HEK293 (cell line): Measurements from ENCODE around the gene CA10.

Source experiments
- CTCF ChIA-PET: fragments of 350-600 bp; formaldehyde crosslinking; extraction: SDS; loops from one replicate; lab custom pipeline; 2021; ENCODE audit warnings: antibody characterized with exemption; lab: Yijun Ruan, JAX
- POLR2A ChIA-PET: fragments of 300-600 bp; formaldehyde crosslinking; extraction: SDS; loops from one replicate; lab custom pipeline; 2020; ENCODE audit warnings: antibody characterized with exemption, inconsistent platforms; lab: Yijun Ruan, JAX
- H3K27ac ChIP-seq: fragments of 200-500 bp; sonication (Bioruptor generic); 2 replicates; pipeline ENCODE4 v1.5.1; 2014; ENCODE audit warnings: low read depth, low read length, control low read depth, inconsistent platforms; ENCODE audit errors: extremely low read depth
- H3K36me3 ChIP-seq, 2 experiments: fragments of 200-500 bp in 1 of 2; sonication (Bioruptor generic) in 1 of 2; 1 replicate in 1 of 2; 2 replicates in 1 of 2; pipeline ENCODE4 v1.5.1; 2014 to 2017; ENCODE audit warnings: inconsistent platforms in 2 of 2, low read length in 2 of 2; ENCODE audit not compliant: control insufficient read depth in 2 of 2, insufficient read depth in 1 of 2
- H3K4me1 ChIP-seq: fragments of 200-500 bp; sonication (Bioruptor generic); 2 replicates; pipeline ENCODE4 v1.5.1; 2014; ENCODE audit warnings: mild to moderate bottlenecking, low read length, inconsistent platforms; ENCODE audit not compliant: control insufficient read depth, insufficient read depth
- H3K4me3 ChIP-seq: 2 replicates; pipeline ENCODE4 v1.5.1; 2011; ENCODE audit warnings: low read depth, mild to moderate bottlenecking, control low read depth, low read length, moderate library complexity
- H3K9me3 ChIP-seq: fragments of 200-500 bp; sonication (Bioruptor generic); 2 replicates; pipeline ENCODE4 v1.5.1; 2014; ENCODE audit warnings: low read depth, low read length, inconsistent platforms; ENCODE audit not compliant: control insufficient read depth, insufficient read depth
- BCL11A ChIP-seq: fragments of 450-650 bp; formaldehyde crosslinking; IDR thresholded peaks from 2 replicates; pipeline ENCODE4 v1.5.1; 2016; ENCODE audit warnings: low read depth, missing biosample characterization, missing genetic modification characterization
- HOXA7 ChIP-seq: sonication (generic); formaldehyde crosslinking; IDR thresholded peaks from 2 replicates; pipeline ENCODE4 v1.8.1; 2022; ENCODE audit warnings: missing genetic modification reagents, borderline replicate concordance
- KLF7 ChIP-seq: fragments of 450-650 bp; formaldehyde crosslinking; IDR thresholded peaks from 2 replicates; pipeline ENCODE4 v1.5.1; 2016; ENCODE audit warnings: missing biosample characterization, missing genetic modification characterization, borderline replicate concordance
- MZF1 ChIP-seq: fragments of 450-650 bp; formaldehyde crosslinking; IDR thresholded peaks from 2 replicates; pipeline ENCODE4 v1.5.1; 2017; ENCODE audit warnings: missing biosample characterization, missing genetic modification characterization, borderline replicate concordance
- SALL2 ChIP-seq: fragments of 450-650 bp; formaldehyde crosslinking; IDR thresholded peaks from 2 replicates; pipeline ENCODE4 v1.5.0; 2017; ENCODE audit warnings: missing biosample characterization, mild to moderate bottlenecking, missing genetic modification characterization, borderline replicate concordance
- ZBTB20 ChIP-seq: fragments of 450-650 bp; formaldehyde crosslinking; IDR thresholded peaks from 2 replicates; pipeline ENCODE4 v1.5.1; 2016; ENCODE audit warnings: missing biosample characterization, missing genetic modification characterization
- ZBTB7A ChIP-seq: fragments of 450-650 bp; formaldehyde crosslinking; IDR thresholded peaks from 2 replicates; pipeline ENCODE4 v1.5.1; 2016; ENCODE audit warnings: low read depth, missing biosample characterization, missing genetic modification characterization
- ZFP3 ChIP-seq: fragments of 450-650 bp; formaldehyde crosslinking; IDR thresholded peaks from 2 replicates; pipeline ENCODE4 v1.5.1; 2016; ENCODE audit warnings: low read depth, missing biosample characterization, missing genetic modification characterization
- ZNF175 ChIP-seq: fragments of 450-650 bp; formaldehyde crosslinking; IDR thresholded peaks from 2 replicates; pipeline ENCODE4 v1.5.1; 2016; ENCODE audit warnings: missing biosample characterization, missing genetic modification characterization
- ZNF274 ChIP-seq, 2 experiments: fragments of 200-500 bp in 1 of 2; fragments of 450-650 bp in 1 of 2; sonication (Bioruptor generic) in 1 of 2; formaldehyde crosslinking in 1 of 2; IDR thresholded peaks; 2 replicates each; pipeline versions ENCODE4 v1.5.1 to v1.6.1; 2014 to 2016; ENCODE audit warnings: borderline replicate concordance in 1 of 2, inconsistent platforms in 1 of 2, low read length in 1 of 2, missing biosample characterization in 1 of 2, missing genetic modification characterization in 1 of 2
- ZNF324 ChIP-seq: fragments of 450-650 bp; formaldehyde crosslinking; IDR thresholded peaks from 2 replicates; pipeline ENCODE4 v1.5.1; 2016; ENCODE audit warnings: missing biosample characterization, missing genetic modification characterization
- ZNF341 ChIP-seq: fragments of 450-650 bp; formaldehyde crosslinking; IDR thresholded peaks from 2 replicates; pipeline ENCODE4; 2016; ENCODE audit warnings: low read depth, missing biosample characterization, missing genetic modification characterization
- ZNF404 ChIP-seq: fragments of 450-650 bp; formaldehyde crosslinking; IDR thresholded peaks from 2 replicates; pipeline ENCODE4 v1.5.1; 2017; ENCODE audit warnings: missing biosample characterization, missing genetic modification characterization
- ZNF433 ChIP-seq: fragments of 450-650 bp; formaldehyde crosslinking; IDR thresholded peaks from 2 replicates; pipeline ENCODE4 v1.5.1; 2016; ENCODE audit warnings: missing biosample characterization, missing genetic modification characterization, low read depth
- ZSCAN23 ChIP-seq: fragments of 450-650 bp; formaldehyde crosslinking; IDR thresholded peaks from 2 replicates; pipeline ENCODE4 v1.5.1; 2016; ENCODE audit warnings: missing biosample characterization, missing genetic modification characterization
- TF ChIP-seq, protein P1 (sequence below): fragments of 450-650 bp; formaldehyde crosslinking; IDR thresholded peaks from 2 replicates; pipeline ENCODE4 v1.5.1; 2016; ENCODE audit warnings: missing biosample characterization, missing genetic modification characterization
- TF ChIP-seq, protein P2 (sequence below): fragments of 450-650 bp; formaldehyde crosslinking; IDR thresholded peaks from 2 replicates; pipeline ENCODE4 v1.5.1; 2017; ENCODE audit warnings: missing biosample characterization, missing genetic modification characterization
- TF ChIP-seq, protein P3 (sequence below): fragments of 450-650 bp; formaldehyde crosslinking; IDR thresholded peaks from 2 replicates; pipeline ENCODE4 v1.5.1; 2017; ENCODE audit warnings: missing biosample characterization, missing genetic modification characterization
- TF ChIP-seq, protein P4 (sequence below): fragments of 450-650 bp; formaldehyde crosslinking; IDR thresholded peaks from 2 replicates; pipeline ENCODE4 v1.5.1; 2016; ENCODE audit warnings: missing biosample characterization, missing genetic modification characterization
- TF ChIP-seq, protein P5 (sequence below): fragments of 450-650 bp; formaldehyde crosslinking; IDR thresholded peaks from 2 replicates; pipeline ENCODE4 v1.5.0; 2017; ENCODE audit warnings: missing biosample characterization, missing genetic modification characterization, borderline replicate concordance

Gene CA10

DNA sequence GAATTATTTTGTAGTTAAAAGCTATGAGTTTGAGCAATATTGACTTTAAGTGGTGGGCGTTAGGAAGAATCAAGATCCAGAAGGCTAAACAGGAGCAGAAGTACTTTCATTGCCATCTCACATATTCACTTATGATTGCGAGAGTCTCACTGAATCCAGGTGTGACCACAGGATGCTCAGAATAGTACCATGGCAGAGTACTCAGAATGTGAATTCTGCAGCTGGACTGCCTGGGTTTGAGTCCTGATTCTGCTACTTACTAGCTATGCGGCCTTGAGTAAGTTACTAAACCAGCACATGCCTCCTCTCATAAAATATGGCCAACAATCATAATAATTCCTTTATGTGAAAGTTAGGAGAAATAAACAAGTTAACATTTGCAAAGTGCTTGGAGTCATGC, 109.5 kb downstream of the CA10 start:
- Histone ChIP-seq H3K27ac (no peak overlapping the region), H3K36me3 (no peaks in the 10 kb centered on the region), H3K4me3 (no peak overlapping the region), H3K9me3 (no peaks in the 10 kb centered on the region), H3K4me1 (no peaks in the 10 kb centered on the region)
- ChIA-PET CTCF (interaction anchor here (0.6 to 0.7 kb wide), 3 partner anchors 532 to 726 kb away, joined by 3 read pairs; no protein-coding TSS in a partner anchor), POLR2A (no interaction called here)
- TF ChIP-seq MZF1 (no peak), ZBTB20 (tag by site-specific recombination) (no peak), ZNF175 (tag by site-specific recombination) (no peak), ZNF341 (tag by site-specific recombination) (no peak), BCL11A (no peak), ZNF324 (tag by site-specific recombination) (no peak), SALL2 (tag by site-specific recombination) (no peak), ZSCAN23 (tag by site-specific recombination) (no peak), ZNF404 (no peak)
- TF ChIP-seq, protein P1, sequence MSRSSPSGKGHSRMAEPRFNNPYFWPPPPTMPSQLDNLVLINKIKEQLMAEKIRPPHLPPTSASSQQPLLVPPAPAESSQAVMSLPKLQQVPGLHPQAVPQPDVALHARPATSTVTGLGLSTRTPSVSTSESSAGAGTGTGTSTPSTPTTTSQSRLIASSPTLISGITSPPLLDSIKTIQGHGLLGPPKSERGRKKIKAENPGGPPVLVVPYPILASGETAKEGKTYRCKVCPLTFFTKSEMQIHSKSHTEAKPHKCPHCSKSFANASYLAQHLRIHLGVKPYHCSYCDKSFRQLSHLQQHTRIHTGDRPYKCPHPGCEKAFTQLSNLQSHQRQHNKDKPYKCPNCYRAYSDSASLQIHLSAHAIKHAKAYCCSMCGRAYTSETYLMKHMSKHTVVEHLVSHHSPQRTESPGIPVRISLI (tag by site-specific recombination), result no peak
- TF ChIP-seq, all 188 proteins: peak for 0

DNA sequence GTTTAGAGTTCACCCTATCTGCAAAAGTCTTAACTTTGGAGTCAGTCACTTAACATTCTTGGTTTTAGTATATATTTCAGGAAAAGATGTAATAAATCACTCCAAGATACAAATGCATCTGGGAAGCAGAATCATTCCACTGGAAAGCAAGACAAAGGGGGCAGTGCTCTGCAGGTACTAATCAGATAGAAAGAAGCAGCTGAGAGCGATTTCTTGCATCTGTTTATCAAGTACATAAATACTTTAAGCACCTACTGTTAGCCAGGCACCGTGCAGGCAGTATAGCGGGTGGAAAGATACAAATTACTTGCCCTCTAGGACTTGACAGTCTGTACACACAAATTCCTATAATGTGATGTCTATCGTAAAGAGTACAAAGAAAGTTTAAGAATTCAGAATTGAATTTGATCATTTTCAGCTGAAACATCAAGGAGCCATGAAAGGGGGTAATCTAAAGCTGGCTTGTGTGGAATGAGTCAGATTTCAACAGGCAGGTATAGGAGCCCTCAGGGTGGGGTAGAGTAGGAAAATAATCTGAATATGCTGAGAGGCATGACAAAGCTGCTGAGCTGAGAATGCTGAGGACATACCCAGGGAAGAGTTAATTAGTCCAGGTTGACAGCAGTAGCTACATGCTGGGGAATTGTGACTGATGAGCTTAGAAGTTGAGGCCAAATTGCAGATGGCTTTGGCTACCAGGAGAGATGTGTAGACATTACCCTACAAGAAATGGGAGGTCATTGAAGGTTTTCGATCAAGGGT, 110.2 kb downstream of the CA10 start:
- H3K27ac ChIP-seq, result no peak overlapping the region
- CTCF ChIA-PET, result interaction anchor here (0.6 to 0.7 kb wide), 4 partner anchors 258 to 726 kb away, joined by 3 to 4 read pairs (median 3); no protein-coding TSS in a partner anchor
- POLR2A ChIA-PET, result no interaction called here

DNA sequence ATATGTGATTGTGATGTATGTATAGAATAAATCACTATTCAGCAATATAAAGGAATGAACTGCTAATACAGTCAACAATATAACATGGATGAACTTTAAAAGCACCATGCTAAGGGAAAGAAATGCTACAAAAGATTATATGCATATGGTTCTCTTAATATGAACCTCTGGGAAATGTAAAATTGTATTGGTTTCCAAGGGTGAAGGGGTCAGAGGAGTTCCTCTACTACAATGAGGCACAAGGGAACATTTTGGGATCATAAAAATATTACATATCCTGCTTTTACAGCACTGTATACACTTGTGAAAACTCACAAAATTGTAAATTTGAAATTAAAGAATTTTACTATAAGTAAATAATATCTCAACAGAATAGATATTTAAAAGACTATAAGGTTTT, 111.4 kb downstream of the CA10 start:
- Histone ChIP-seq H3K4me1 (no peaks in the 10 kb centered on the region), H3K4me3 (no peak overlapping the region), H3K27ac (no peak overlapping the region), H3K36me3 (no peaks in the 10 kb centered on the region), H3K9me3 (no peaks in the 10 kb centered on the region)
- CTCF ChIA-PET, result no interaction called here
- POLR2A ChIA-PET, result no interaction called here
- TF ChIP-seq ZNF324 (tag by site-specific recombination) (no peak), ZBTB7A (tag by site-specific recombination) (no peak), ZNF404 (no peak), ZNF433 (tag by site-specific recombination) (no peak), KLF7 (tag by site-specific recombination) (no peak), ZNF274 (IDR thresholded peaks at IDR 0.05; ENCODE audit: low read length) (no peak), ZNF274 (tag by site-specific recombination; IDR thresholded peaks at IDR 0.05; ENCODE audit: borderline replicate concordance) (no peak), HOXA7 (CRISPR knock-in tag) (no peak)
- TF ChIP-seq, protein P2, sequence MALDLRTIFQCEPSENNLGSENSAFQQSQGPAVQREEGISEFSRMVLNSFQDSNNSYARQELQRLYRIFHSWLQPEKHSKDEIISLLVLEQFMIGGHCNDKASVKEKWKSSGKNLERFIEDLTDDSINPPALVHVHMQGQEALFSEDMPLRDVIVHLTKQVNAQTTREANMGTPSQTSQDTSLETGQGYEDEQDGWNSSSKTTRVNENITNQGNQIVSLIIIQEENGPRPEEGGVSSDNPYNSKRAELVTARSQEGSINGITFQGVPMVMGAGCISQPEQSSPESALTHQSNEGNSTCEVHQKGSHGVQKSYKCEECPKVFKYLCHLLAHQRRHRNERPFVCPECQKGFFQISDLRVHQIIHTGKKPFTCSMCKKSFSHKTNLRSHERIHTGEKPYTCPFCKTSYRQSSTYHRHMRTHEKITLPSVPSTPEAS (tag by site-specific recombination), result no peak
- TF ChIP-seq, protein P3, sequence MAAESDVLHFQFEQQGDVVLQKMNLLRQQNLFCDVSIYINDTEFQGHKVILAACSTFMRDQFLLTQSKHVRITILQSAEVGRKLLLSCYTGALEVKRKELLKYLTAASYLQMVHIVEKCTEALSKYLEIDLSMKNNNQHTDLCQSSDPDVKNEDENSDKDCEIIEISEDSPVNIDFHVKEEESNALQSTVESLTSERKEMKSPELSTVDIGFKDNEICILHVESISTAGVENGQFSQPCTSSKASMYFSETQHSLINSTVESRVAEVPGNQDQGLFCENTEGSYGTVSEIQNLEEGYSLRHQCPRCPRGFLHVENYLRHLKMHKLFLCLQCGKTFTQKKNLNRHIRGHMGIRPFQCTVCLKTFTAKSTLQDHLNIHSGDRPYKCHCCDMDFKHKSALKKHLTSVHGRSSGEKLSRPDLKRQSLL (tag by site-specific recombination), result no peak
- TF ChIP-seq, protein P4, sequence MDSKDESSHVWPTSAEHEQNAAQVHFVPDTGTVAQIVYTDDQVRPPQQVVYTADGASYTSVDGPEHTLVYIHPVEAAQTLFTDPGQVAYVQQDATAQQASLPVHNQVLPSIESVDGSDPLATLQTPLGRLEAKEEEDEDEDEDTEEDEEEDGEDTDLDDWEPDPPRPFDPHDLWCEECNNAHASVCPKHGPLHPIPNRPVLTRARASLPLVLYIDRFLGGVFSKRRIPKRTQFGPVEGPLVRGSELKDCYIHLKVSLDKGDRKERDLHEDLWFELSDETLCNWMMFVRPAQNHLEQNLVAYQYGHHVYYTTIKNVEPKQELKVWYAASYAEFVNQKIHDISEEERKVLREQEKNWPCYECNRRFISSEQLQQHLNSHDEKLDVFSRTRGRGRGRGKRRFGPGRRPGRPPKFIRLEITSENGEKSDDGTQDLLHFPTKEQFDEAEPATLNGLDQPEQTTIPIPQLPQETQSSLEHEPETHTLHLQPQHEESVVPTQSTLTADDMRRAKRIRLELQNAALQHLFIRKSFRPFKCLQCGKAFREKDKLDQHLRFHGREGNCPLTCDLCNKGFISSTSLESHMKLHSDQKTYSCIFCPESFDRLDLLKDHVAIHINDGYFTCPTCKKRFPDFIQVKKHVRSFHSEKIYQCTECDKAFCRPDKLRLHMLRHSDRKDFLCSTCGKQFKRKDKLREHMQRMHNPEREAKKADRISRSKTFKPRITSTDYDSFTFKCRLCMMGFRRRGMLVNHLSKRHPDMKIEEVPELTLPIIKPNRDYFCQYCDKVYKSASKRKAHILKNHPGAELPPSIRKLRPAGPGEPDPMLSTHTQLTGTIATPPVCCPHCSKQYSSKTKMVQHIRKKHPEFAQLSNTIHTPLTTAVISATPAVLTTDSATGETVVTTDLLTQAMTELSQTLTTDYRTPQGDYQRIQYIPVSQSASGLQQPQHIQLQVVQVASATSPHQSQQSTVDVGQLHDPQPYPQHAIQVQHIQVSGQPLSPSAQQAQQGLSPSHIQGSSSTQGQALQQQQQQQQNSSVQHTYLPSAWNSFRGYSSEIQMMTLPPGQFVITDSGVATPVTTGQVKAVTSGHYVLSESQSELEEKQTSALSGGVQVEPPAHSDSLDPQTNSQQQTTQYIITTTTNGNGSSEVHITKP (tag by site-specific recombination), result no peak

More for the DNA sequence above, 110.2 kb downstream of the CA10 start:
- Histone ChIP-seq H3K9me3 (no peaks in the 10 kb centered on the region), H3K36me3 (no peaks in the 10 kb centered on the region), H3K4me3 (no peak overlapping the region), H3K4me1 (no peaks in the 10 kb centered on the region)
- TF ChIP-seq, protein P5, sequence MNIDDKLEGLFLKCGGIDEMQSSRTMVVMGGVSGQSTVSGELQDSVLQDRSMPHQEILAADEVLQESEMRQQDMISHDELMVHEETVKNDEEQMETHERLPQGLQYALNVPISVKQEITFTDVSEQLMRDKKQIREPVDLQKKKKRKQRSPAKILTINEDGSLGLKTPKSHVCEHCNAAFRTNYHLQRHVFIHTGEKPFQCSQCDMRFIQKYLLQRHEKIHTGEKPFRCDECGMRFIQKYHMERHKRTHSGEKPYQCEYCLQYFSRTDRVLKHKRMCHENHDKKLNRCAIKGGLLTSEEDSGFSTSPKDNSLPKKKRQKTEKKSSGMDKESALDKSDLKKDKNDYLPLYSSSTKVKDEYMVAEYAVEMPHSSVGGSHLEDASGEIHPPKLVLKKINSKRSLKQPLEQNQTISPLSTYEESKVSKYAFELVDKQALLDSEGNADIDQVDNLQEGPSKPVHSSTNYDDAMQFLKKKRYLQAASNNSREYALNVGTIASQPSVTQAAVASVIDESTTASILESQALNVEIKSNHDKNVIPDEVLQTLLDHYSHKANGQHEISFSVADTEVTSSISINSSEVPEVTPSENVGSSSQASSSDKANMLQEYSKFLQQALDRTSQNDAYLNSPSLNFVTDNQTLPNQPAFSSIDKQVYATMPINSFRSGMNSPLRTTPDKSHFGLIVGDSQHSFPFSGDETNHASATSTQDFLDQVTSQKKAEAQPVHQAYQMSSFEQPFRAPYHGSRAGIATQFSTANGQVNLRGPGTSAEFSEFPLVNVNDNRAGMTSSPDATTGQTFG (tag by site-specific recombination), result no peak
- no peak for TF ChIP-seq ZFP3
